Activated CD8-positive, alpha-beta memory T cell treated with anti-CD3 and anti-CD28 coated beads, Interleukin-2, amount 50 U/mL, for 1 hour (primary cell): ENCODE measurements around the gene EFHC1.

Experiments
- DNase-seq: peaks from one replicate; pipeline ENCODE4 v3.0.0-alpha.2; 2020; ENCODE audit errors: extremely low read depth

EFHC1 gene

DNA sequence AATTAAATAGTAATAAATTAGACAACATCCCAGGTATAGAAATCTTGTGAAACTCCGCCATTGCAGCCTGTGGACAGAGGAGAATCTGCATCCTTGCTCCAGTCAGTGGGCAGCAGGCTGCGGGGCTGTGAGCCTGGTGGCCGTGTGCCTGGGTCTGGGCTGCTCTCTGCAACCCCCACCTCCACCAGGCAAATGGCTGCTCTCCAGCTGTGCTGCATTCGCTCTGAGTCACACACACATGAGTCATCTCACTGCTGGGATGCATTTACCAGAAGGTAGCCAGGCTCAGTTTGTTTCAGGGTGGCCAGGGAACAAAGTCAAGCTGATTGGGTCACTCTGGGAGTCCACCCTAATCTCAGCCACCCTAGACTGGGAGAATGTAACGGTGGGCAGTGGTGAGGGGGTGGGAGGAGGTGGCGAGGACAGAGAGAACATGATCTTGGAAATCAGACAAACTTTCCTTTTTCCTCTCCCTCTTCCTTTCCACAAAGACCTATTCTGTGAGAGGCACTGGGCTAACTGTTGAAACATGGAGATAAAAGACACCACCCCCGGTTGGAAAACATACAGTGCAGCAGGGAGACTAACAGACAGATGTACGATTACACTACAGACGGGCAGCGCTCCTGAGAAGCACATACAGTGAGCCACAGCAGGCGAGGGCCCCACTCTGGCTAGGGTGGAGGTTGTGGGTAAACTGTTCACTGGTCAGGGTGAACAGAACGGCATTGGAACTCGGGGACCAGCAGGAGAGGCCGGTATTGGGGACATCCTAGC, 97.5 kb downstream of the EFHC1 start:
- no peak for DNase-seq

DNA sequence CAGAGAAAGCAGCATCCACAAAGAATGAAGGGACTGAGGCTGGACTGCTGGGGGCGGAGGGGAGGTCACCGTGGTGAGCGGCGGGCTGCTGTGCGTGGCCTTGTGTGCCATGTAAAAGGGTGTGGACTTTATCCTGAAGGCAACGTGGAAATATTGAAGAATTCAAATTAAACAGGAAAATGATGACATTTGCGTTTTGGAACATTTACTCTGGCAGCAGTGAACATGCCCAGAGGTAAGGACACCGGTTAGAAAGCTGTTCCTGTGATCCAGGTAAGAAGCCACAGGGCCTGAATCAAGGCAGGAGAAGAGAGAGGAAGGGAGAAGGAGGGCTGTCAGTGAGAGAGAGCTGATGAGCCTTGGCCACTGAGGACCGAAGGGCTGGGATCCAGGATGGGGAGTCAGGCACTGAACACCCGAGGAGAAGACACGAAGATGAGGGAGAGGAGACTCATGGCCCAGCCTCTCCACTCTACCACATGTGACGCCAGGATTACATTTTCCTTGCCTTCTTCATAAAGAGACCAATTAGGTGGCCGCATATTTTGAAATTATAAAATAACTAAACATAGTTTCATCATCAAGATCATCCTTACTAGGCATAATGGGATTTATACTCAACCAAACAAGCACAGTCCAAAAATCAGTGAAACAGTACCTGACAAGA, 98.3 kb downstream of the EFHC1 start:
- no peak for DNase-seq

DNA sequence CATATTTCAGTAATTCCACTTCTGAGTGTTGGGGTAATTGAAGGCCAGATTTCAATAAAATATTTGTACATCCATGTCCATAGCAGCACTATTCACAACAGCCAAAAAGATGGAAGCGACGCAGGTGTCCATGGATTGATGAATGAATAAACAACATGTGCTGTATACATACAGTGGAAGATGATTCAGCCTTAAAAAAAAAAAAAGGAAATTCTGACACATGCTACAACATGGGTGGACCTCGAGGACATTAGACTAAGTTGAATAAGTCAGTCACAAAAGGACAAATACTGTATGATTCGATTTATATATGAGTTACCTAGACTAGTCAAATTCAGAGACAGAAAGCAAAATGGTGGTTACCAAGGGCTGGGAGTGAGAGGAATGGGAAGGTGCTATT, 99.5 kb downstream of the EFHC1 start:
- no peak for DNase-seq

GRCh38 chr6:52522151-52522626, 102.0 kb downstream of the EFHC1 start:
- DNase-seq = no peak

- DNase-seq = no peak
These were observed 102.5 kb downstream of the EFHC1 start for GRCh38 chr6:52522655-52523054.

DNA sequence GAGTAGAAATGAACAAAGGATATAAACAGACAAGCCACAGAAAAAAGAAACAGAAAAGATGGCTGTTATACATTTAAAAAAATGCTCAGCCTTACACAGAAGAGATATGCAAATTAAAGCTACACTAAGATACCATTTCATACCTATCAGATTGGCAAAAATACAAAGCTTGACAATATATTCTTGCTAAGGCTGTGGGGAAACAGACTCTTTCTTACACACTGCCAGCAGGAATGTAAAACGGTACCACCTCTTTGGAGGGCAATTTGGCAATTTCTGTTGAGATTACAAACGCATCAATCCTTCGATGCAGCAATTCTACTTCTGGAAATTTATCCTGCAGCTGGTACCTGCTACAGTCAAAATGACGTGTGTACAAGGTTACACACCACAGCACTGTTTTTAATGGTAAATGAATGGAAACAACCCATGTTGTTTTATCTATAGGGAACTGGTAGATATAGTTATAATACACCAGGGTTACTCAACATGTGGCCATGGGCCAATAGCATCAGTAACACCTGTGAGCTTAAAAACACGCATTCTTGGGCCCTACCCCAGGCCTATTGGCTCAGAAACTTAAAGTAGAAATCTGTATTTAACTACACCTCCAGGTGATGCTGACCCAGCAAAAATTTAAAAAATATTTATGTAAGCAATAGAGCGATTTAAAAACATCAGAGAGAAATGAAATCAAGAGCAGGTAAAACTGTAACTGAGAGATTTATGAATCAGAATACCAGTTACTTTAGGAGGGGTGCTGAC, 103.4 kb downstream of the EFHC1 start:
- no peak for DNase-seq

- DNase-seq = no peak
These were observed 104.8 kb downstream of the EFHC1 start for GRCh38 chr6:52524918-52525317.

DNA sequence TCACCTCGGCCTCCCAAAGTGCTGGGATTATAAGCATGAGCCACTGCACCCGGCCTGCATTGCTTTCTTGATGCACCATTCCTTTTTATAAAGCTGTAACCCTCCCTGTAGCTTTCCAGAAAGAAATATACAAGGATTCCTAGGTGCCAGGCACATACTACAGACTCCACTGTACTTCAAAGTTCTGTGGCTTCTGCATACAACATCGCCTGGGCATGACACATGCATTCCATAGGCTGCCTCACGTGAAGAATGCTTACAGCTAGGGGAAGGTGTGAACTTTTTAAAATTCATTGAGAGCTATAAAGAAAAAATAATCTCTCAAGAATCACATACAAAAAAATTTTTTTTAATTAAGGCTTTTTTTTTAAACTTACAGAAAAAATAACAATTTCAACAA, 106.5 kb downstream of the EFHC1 start:
- no peak for DNase-seq

GRCh38 chr6:52527436-52527835, 107.3 kb downstream of the EFHC1 start:
- DNase-seq = no peak

DNA sequence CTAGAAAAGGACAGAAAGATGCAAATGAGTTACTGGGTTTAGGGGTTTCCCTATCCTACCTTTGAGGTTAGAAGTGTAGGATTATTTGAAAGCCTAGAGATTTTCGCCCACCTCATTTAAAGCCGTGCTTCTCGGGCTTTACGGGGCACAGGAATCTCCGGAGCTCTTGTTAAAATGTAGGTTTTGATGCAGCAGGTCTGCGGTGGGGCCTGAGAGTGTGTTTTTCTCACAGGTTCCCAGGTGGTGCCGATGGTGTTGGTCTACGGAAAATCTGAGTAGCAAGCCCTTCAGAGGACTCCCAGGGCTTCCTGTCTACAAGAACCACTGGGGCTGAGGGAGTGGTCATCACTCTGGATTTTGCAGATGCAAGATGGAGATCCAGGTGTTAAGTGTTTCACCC, 109.2 kb downstream of the EFHC1 start:
- no peak for DNase-seq

DNA sequence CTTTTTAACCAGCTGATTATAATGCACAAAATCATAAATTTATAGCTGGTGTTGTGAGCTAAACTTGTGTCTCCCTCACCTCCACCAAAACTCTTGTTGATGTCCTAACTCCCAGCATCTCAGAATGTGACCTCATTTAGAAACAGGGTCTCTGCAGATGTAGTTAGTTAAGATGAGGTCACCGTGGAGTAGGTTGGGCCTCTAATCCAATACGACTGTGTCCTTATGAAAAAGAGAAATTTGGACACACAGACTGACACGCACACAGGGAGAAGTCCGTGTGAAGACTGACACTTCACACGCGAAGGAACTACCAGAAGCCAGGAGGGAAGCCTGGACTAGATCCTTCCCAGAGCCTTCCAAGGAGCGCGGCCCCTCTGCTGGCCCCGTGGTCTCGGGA, 110.2 kb downstream of the EFHC1 start:
- no peak for DNase-seq

- no peak for DNase-seq
These were observed 111.3 kb downstream of the EFHC1 start for GRCh38 chr6:52531396-52531795.

- DNase-seq = no peak
These were observed 111.7 kb downstream of the EFHC1 start for GRCh38 chr6:52531834-52532233.

GRCh38 chr6:52532457-52532856, 112.3 kb downstream of the EFHC1 start:
- DNase-seq = no peak

DNA sequence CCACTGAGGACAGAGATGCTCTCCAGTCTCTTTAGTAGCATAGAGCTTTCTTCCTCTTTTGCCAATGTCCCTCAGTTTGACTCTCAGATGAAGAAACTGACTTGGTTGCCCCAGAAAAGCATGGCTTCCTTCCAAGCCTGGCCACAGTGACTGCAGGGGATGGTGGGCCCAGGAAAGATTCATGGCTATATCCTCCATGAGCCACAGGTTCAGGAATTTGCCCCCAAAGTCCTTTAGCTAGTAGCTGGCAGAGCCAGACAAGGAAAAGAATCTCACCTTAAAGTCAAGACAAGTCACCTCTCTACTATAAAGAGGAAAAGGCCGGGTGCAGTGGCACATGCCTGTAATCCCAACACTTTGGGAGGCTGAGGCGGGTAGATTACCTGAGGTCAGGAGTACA, 113.3 kb downstream of the EFHC1 start:
- DNase-seq = no peak

DNA sequence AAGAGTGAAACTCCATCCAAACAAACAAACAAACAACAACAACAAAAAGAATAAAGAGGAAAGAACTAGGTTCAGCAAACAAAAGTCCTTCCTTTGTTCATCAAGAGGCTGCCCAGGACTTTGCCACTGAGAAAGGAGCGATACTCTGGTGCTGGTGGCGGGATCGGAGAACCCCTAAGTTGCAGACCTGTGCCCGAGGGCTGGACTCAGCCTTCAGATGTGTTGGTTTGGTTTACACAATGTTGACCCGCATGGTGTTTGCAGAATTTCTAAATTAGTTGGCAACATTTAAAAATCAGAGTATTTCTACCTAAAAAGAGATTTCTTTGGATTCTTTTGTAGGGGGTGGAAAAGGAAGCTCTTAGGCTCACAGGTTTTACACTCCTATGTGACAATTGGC, 114.2 kb downstream of the EFHC1 start:
- no peak for DNase-seq

DNA sequence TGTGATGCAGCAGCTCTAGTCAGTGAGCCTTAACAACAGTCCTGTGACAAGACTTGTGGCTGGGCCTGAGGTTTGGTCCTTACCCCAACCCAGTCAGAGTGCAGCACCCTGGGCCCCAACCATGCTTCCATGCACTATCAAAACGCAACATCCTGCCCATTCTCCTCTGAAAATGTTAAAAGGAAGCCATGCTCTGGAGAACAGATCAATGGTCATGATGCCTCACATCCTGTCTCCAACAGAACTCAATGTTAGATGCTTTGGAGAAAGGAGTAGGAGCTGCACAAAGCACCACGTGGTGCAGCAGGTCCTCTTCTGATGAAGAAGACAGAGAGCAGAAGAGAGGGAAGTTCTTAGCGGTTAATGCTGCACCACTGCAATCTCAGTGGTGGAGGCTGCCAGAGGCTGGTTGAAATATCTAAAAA, 114.8 kb downstream of the EFHC1 start:
- no peak for DNase-seq

DNA sequence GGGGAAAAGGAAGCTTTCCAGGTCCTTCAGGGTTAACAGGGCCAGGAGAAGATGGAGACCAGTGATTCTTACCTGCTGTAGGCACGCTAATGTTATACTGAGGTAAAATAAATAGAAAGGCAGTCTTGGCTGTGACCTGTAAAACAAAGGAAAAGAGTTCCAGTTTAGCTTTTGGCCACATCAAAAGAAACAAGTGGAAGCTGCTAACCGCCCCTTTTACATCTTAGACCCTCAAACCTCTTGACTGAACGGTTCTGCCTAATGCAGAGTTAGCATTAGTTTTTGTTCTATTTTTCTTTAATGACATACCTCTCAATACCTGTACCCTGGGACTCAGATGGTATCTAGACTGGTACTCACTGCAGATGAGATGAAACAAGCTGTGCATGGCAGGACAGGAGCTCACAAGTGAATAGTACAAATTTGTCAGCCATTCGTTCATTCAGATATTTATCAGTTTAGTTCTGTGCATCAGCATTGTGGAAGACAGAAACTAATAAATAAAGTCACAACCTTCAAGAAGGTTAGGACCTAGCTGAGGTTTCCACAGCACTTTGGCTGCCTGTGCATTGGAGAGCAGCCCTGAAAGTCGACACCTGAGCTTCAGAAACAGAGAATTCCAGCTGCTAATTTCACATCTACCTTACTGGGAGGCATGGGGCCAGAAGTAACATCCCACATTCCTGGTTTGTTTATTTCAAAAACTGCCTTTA, 115.7 kb downstream of the EFHC1 start:
- no peak for DNase-seq

DNA sequence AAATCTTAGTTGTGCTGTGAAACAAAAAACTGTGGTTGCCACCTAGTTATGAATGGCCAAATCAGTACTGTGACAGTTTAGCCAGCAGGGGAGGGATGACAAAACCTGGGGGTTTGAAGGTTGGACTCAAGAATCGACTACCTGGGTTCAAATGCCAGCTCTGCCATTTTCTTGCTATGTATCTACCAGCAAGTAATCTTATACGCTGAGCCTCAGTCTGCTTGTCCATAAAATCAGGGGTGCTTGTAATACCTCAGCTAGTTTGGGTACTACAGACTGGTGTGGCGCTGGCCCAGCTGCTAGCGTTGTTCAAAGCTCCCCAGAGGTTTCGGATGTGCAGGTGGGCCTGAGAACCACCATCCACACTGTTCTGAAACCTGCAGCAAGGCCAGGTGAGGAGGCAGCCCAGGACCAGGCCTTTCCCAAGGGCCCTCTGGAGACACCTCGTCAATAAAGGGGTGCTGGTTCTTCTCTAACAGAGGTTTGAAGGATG, 116.3 kb downstream of the EFHC1 start:
- no peak for DNase-seq

GRCh38 chr6:52537001-52537753, 117.0 kb downstream of the EFHC1 start:
- no peak for DNase-seq

GRCh38 chr6:52538252-52538900, 118.2 kb downstream of the EFHC1 start:
- DNase-seq = no peak
